K562 (cell line): Measurements from ENCODE around the gene NUCKS1. TPM values are rescaled to one million over a fixed set of nuclear protein-coding genes. Genes with fewer than 3 reads are reported as not detected.

Experiments used
- ATAC-seq: fragments of 200-7000 bp; cut with Tn5 transposase; 3 replicates; pipeline ENCODE4 v1.9.1; 2020; ENCODE audit warnings: moderate library complexity
- BruUV-seq: library from RNA; stranded (reverse); fragments of 400-500 nt; replicated peaks from 2 replicates; lab custom pipeline; 2021; lab: Mats Ljungman, UMichigan
- CTCF ChIA-PET: fragments of 300-600 bp; formaldehyde crosslinking; extraction: SDS; loops from one replicate; lab custom pipeline; 2021; ENCODE audit warnings: low intra/inter-chr PET ratio; lab: Yijun Ruan, JAX
- POLR2A ChIA-PET: fragments of 300-600, 350-650 bp; sonication (Branson Sonifier 250); formaldehyde crosslinking; extraction: SDS; loops from one replicate; lab custom pipeline; 2021; ENCODE audit warnings: antibody characterized with exemption, inconsistent platforms; lab: Yijun Ruan, JAX
- DNase-seq, 4 experiments: peaks; one replicate each; pipeline versions ENCODE4 v3.0.0 to v3.0.0-alpha.2; 2011 to 2018; ENCODE audit warnings: low spot score in 3 of 4, mixed read lengths in 3 of 4; ENCODE audit errors: extremely low read depth in 1 of 4
- FAIRE-seq: peaks from 2 replicates; lab custom pipeline; 2011; peaks lifted over from hg19 to GRCh38; lab: Jason Lieb, UNC
- H2AFZ ChIP-seq: 2 replicates; pipeline ENCODE4 v1.6.0; 2011; ENCODE audit warnings: low read depth, low read length, control low read depth, inconsistent platforms
- H3K27ac ChIP-seq: fragments of 200-600 bp; 3 replicates; pipeline ENCODE4 v1.8.0; 2011; ENCODE audit warnings: low read depth, mild to moderate bottlenecking, control low read depth, inconsistent platforms, low read length, moderate library complexity, mixed read lengths; ENCODE audit errors: extremely low read depth
- H3K27me3 ChIP-seq, 2 experiments: fragments of 300-600 bp in 1 of 2; 2 replicates in 1 of 2; 3 replicates in 1 of 2; pipeline versions ENCODE4 v1.6.0 to v1.8.0; 2011; ENCODE audit warnings: inconsistent platforms in 2 of 2, low read length in 2 of 2, mild to moderate bottlenecking in 1 of 2, mixed read lengths in 1 of 2, moderate library complexity in 1 of 2; ENCODE audit not compliant: control insufficient read depth in 2 of 2, insufficient read depth in 2 of 2
- H3K36me3 ChIP-seq: fragments of 300-600 bp; 3 replicates; pipeline ENCODE4 v1.8.0; 2011; ENCODE audit warnings: mild to moderate bottlenecking, low read length, inconsistent platforms; ENCODE audit not compliant: control insufficient read depth, insufficient read depth
- H3K4me1 ChIP-seq, 2 experiments: fragments of 200-600 bp in 1 of 2; replicated peaks in 1 of 2; 2 replicates in 1 of 2; 3 replicates in 1 of 2; pipeline versions ENCODE4 v1.5.1 to v1.8.0; 2011; ENCODE audit warnings: inconsistent platforms in 2 of 2, low read length in 2 of 2, mild to moderate bottlenecking in 1 of 2, mixed read lengths in 1 of 2, moderate library complexity in 1 of 2; ENCODE audit not compliant: control insufficient read depth in 2 of 2, insufficient read depth in 2 of 2
- H3K4me2 ChIP-seq: 2 replicates; pipeline ENCODE4 v1.6.1; 2011; ENCODE audit warnings: low read length, control low read depth, inconsistent platforms, mixed read lengths; ENCODE audit not compliant: insufficient read depth
- H3K4me3 ChIP-seq: fragments of 200-600 bp; sonication (generic), shearing (Covaris generic); 2 replicates; pipeline ENCODE4 v1.5.1; 2016; ENCODE audit warnings: control low read depth, inconsistent platforms
- H3K79me2 ChIP-seq: fragments of 200-600 bp; 3 replicates; pipeline ENCODE4 v1.8.0; 2011; ENCODE audit warnings: low read length, inconsistent platforms; ENCODE audit not compliant: control insufficient read depth, insufficient read depth
- H3K9ac ChIP-seq, 2 experiments: 2 replicates each; pipeline versions ENCODE4 v1.6.0 to v1.6.1; 2011; ENCODE audit warnings: low read depth in 2 of 2, low read length in 2 of 2, control low read depth in 1 of 2, inconsistent platforms in 1 of 2, mild to moderate bottlenecking in 1 of 2, mixed read lengths in 1 of 2; ENCODE audit not compliant: insufficient read depth in 1 of 2
- H3K9me1 ChIP-seq: one replicate; pipeline ENCODE4 v1.6.0; 2011; ENCODE audit warnings: inconsistent platforms, mild to moderate bottlenecking, low read length, moderate library complexity; ENCODE audit not compliant: control insufficient read depth, insufficient read depth
- H3K9me3 ChIP-seq: replicated peaks from 2 replicates; pipeline ENCODE4 v1.5.1; 2011; ENCODE audit warnings: low read depth, low read length, inconsistent platforms; ENCODE audit not compliant: control insufficient read depth, insufficient read depth
- H4K20me1 ChIP-seq: replicated peaks from 2 replicates; pipeline ENCODE4 v1.6.1; 2011; ENCODE audit warnings: low read length, inconsistent platforms, mixed read lengths; ENCODE audit not compliant: control insufficient read depth, insufficient read depth
- BMI1 ChIP-seq: fragments of 150-350 bp; IDR thresholded peaks from 2 replicates; pipeline ENCODE4 v1.6.1; 2014; ENCODE audit warnings: low read length
- CEBPB ChIP-seq: fragments of 450-650 bp; IDR thresholded peaks from 2 replicates; pipeline ENCODE4 v1.6.1; 2016; ENCODE audit warnings: missing genetic modification characterization, missing compliant biosample characterization
- COPS2 ChIP-seq: fragments of 450-650 bp; conservative IDR thresholded peaks from 2 replicates; pipeline ENCODE4 v1.6.1; 2016; ENCODE audit warnings: mild to moderate bottlenecking, moderate library complexity
- PTBP1 ChIP-seq: fragments of 200-400 bp; formaldehyde crosslinking; IDR thresholded peaks from 2 replicates; pipeline ENCODE4 v1.6.1; 2017; ENCODE audit warnings: low read depth, low read length
- TCFL5 ChIP-seq: fragments of 250-450 bp; sonication (Bioruptor Pico); conservative IDR thresholded peaks from 2 replicates; pipeline ENCODE4 v1.6.1; 2021; ENCODE audit warnings: mild to moderate bottlenecking, moderate library complexity, matching md5 sums
- ZC3H8 ChIP-seq: fragments of 450-650 bp; IDR thresholded peaks from 2 replicates; pipeline ENCODE4 v1.6.1; 2017
- WGBS: fragments of 100-300 bp; shearing (Covaris generic); methylation state at CpG from one replicate; pipeline ENCODE4 v1.1.6; 2016; ENCODE audit warnings: low coverage, mixed read lengths; ENCODE audit not compliant: insufficient coverage; ENCODE audit errors: missing lambda C conversion rate; 5-methylcytosine and 5-hydroxymethylcytosine counted together
- in situ Hi-C: fragments of 300-500 bp; cut with MboI; formaldehyde crosslinking; loops from 4 replicates; pipeline ENCODE4 v1.15.0; 2018; ENCODE audit warnings: inconsistent platforms, mixed read lengths
- intact Hi-C: fragments of 100-400 bp; cut with micrococcal nuclease; formaldehyde crosslinking; loops from 2 replicates; pipeline ENCODE4 v1.14.2; 2022
- polyA plus RNA-seq, 8 experiments: library from polyadenylated mRNA; depleted of rRNA in 4 of 8; stranded (reverse) in 5 of 8; unstranded in 3 of 8; fragments of >200 nt; fragmentation: Nextera tagmentation in 2 of 8; fragmentation: Illumina TruSeq in 1 of 8; extraction: Ambion mirVana in 2 of 8; extraction: Trizol in 1 of 8; gene quantifications; 2 replicates each; pipeline versions ENCODE4 v1.2.1 to v1.2.3, GENCODE V29; 2011 to 2014; ENCODE audit warnings: inconsistent platforms in 1 of 8, missing spikeins in 1 of 8
- total RNA-seq, 7 experiments: library from RNA; depleted of rRNA in 6 of 7; stranded (reverse); fragments of >200 nt in 6 of 7; fragmentation: Illumina TruSeq in 2 of 7; extraction: Trizol in 2 of 7; gene quantifications; 2 replicates each; pipeline versions ENCODE4 v1.2.1 to v1.2.3, GENCODE V29; 2011 to 2021; ENCODE audit warnings: low replicate concordance in 1 of 7

The NUCKS1 gene
- total and polyA plus RNA-seq, 9 of the 15 experiments (the other 6 are each of a cell fraction or from before 2014, with no cell fraction given): 66.7 to 244 (median 149) TPM

DNA sequence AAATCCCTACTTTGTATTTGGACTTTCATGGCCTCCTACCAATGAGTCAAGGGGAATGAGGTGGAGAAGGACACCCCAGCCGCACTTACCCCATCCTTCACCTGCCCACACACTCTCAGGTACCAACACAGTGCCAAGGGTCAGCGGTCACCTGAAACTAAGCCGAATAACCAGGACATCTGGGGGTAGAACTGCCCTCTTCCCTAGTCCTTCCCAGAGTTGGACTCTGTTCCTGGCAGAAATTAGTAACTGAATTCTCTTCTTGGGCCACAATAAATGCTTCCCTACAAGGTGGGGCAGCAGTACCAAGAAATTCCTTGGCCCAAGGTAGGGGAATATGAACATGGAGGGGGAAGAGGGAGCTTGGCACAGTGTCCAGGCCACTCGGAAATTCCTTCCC lies 77.0 kb downstream of the NUCKS1 start:
- Histone ChIP-seq H2AFZ (no peak overlapping the region), H3K79me2 (no peaks in the 10 kb centered on the region), H3K9ac (no peak overlapping the region), H3K4me1 (peaks cover 20 to 23% of the 10 kb centered on the region in 2 experiments; a peak in 4 of 5 replicates), H3K27ac (no peak overlapping the region), H3K9me1 (no peaks in the 10 kb centered on the region), H3K4me3 (no peak overlapping the region), H3K27me3 (0 out of 5 replicates have a peak, but pooled peaks cover 0 to 6% of the 10 kb centered on the region in 2 experiments), H3K36me3 (no peaks in the 10 kb centered on the region), H3K9me3 (no peaks in the 10 kb centered on the region), H3K4me2 (no peak overlapping the region), H4K20me1 (peaks cover 10% of the 10 kb centered on the region; the same call in 1 of the 2 replicates)
- 49% methylated on average over 4 of the region's 4 CpGs for WGBS
- ChIA-PET POLR2A (interaction anchor here (0.7 to 1.3 kb wide), 2 partner anchors 9 to 76 kb away, joined by 3 to 5 read pairs; no protein-coding TSS in a partner anchor), CTCF (interaction anchor here (0.7 to 2.8 kb wide), 3 partner anchors 36 to 304 kb away, joined by 3 to 29 read pairs (median 3); no protein-coding TSS in a partner anchor)
- FAIRE-seq (no peak), DNase-seq (no peak), ATAC-seq (no peak)
- no peak for TF ChIP-seq PTBP1
- TF ChIP-seq BMI1: no peak
- TF ChIP-seq ZC3H8: no peak
- no peak for TF ChIP-seq CEBPB
- no peak for TF ChIP-seq TCFL5 (CRISPR knock-in tag)
- TF ChIP-seq COPS2: no peak
- intact Hi-C loops (loop anchor here (1.0 to 10.0 kb wide), 2 partner anchors 38 to 432 kb away; no protein-coding TSS in a partner anchor), in situ Hi-C loops (no loop called here)
- BruUV-seq: no TSS peak
